Measurements from ENCODE around the gene MUCL3. TPM values are rescaled to one million over a fixed set of nuclear protein-coding genes. Genes with fewer than 3 reads are reported as not detected.
"Not testable (repeated sequence)": the region's sequence is repeated elsewhere in the genome, so short reads cannot be mapped to it uniquely, and the experiment has no call there.

MUCL3 gene
- total RNA-seq, 1 donor: not detected

DNA sequence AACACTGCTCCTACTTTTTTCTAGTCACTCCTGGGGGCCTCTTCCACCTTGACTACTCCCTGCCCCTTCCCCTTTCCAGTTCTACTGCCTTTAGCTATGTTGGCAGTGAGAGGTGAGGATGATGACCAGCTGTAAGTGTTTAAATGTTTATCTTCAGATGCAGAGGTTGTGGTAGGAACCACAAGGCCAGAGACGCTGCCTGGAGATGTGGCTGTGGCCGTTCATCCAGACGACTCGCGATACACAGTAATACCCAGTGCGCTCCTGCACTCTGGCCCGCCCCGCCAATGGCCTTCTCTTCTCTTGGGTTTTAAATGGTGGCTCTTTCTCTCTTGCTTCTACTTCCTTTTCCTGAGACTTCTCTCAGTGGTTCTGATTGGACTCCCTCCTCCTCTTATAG lies 22.1 kb upstream of the MUCL3 start:
- no peak for DNase-seq (ENCODE audit: low read depth)
- TF ChIP-seq, protein P1, sequence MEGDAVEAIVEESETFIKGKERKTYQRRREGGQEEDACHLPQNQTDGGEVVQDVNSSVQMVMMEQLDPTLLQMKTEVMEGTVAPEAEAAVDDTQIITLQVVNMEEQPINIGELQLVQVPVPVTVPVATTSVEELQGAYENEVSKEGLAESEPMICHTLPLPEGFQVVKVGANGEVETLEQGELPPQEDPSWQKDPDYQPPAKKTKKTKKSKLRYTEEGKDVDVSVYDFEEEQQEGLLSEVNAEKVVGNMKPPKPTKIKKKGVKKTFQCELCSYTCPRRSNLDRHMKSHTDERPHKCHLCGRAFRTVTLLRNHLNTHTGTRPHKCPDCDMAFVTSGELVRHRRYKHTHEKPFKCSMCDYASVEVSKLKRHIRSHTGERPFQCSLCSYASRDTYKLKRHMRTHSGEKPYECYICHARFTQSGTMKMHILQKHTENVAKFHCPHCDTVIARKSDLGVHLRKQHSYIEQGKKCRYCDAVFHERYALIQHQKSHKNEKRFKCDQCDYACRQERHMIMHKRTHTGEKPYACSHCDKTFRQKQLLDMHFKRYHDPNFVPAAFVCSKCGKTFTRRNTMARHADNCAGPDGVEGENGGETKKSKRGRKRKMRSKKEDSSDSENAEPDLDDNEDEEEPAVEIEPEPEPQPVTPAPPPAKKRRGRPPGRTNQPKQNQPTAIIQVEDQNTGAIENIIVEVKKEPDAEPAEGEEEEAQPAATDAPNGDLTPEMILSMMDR (IDR thresholded peaks at IDR 0.05; ENCODE audit: insufficient read depth, low read depth, low read length): no peak

DNA sequence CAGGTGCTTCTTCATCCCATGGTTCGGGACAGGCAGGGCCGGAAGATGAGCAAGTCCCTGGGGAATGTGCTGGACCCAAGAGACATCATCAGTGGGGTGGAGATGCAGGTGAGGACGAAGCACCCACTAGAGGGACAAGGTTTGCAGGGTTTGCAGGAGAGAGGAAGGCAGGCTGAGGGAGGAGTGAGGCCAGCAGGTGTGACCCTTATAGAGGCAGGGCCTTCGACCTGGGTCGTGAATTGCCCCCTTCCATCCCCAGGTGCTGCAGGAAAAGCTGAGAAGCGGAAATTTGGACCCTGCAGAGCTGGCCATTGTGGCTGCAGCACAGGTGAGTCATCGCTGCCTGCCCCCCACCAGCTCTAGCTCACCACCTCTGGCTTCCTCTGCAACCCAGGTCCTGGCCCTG lies 18.3 kb upstream of the MUCL3 start:
- H3K4me3 ChIP-seq (ENCODE audit: low read depth, low read length): no peak overlapping the region
- DNase-seq (ENCODE audit: low read depth): no peak
- TF ChIP-seq, protein P1 (IDR thresholded peaks at IDR 0.05; ENCODE audit: insufficient read depth, low read depth, low read length): no peak

More for the DNA sequence above, 22.1 kb upstream of the MUCL3 start:
- H3K4me3 ChIP-seq (ENCODE audit: low read depth, low read length): no peak overlapping the region

DNA sequence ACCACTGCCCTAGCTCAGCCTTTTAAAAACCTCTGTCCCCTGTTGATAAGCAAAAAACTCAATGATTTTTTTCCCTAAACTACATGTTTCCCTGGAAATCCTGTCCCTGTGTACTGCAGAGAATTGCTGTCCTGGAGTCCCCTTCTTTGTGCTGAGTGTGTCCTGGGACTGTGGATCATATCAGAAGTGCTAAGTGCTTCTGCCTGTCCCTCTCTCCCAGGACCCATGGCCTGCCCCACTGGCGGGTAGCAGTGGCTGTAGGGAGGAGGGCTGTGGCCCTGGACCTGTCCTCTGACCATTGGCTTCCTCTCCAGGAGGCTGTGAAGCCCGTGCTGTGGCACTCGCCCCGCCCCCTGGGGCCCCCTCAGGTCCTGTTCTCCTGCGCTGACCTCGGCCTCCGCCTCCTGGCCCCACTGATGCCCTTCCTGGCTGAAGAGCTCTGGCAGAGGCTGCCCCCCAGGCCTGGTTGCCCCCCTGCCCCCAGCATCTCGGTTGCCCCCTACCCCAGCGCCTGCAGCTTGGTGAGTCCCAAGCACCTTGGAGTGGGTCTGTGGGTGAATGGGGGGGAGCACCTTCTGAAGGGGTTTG lies 16.6 kb upstream of the MUCL3 start:
- not testable (repeated sequence) for DNase-seq (ENCODE audit: low read depth); H3K4me3 ChIP-seq (ENCODE audit: low read depth, low read length)

DNA sequence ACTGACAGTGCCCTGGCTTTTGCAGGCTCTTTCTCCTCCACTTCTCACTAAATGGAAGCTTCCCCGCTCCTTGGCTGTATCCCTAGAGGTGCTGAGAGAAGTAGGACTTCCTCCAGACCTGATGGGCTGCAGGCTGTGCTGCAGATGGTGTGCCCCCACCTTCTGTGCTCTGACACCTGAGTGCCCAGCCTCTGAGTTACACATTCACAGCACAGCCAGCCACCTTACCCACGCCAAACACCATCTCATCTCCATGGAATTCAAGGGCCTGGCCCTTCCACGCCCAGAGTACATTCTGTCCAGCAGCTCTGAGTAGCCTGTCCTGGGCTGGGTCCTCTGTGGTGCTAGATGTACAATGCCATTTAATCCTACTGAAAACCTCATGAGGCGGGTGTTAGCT lies 14.1 kb upstream of the MUCL3 start:
- DNase-seq (ENCODE audit: low read depth): no peak
- H3K4me3 ChIP-seq (ENCODE audit: low read depth, low read length): no peak overlapping the region
- TF ChIP-seq, protein P1 (IDR thresholded peaks at IDR 0.05; ENCODE audit: insufficient read depth, low read depth, low read length): no peak

DNA sequence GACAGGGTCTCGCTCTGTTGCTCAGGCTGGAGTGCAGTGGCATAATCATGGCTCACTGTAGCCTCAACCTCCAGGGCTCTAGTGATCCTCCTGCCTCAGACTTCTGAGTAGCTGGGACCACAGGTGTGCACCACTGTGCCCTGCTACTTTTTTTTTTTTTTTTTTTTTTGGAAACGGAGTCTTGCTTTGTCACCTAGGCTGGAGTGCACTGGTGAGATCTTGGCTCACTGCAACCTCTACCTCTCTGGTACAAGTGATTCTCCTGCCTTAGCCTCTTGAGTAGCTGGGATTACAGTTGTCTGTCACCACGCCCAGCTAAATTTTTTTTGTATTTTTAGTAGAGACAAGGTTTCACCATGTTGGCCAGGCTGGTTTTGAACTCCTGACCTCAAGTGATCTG lies 13.7 kb upstream of the MUCL3 start:
- H3K4me3 ChIP-seq (ENCODE audit: low read depth, low read length); DNase-seq (ENCODE audit: low read depth): not testable (repeated sequence)

DNA sequence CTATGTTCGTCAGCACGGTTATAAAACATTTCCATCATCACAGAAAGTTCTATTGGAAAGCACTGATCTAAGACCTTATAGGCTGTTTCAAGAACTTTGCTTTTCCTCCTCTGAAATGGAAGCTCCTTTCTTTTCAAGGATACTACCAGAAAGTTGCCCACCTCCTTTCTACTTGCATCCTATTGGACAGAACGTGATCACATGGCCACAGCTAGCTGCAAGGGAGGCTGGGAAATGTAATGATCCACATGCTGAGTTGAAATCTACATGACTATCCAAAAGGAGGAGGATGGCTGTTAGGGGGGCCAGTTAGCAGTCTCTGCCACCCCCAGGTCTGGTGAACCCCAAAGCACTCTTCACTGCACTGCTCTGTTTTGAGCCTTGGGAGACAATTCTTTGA lies 12.1 kb upstream of the MUCL3 start:
- H3K4me3 ChIP-seq (ENCODE audit: low read depth, low read length): no peak overlapping the region
- TF ChIP-seq, protein P1 (IDR thresholded peaks at IDR 0.05; ENCODE audit: insufficient read depth, low read depth, low read length): no peak
- no peak for DNase-seq (ENCODE audit: low read depth)

DNA sequence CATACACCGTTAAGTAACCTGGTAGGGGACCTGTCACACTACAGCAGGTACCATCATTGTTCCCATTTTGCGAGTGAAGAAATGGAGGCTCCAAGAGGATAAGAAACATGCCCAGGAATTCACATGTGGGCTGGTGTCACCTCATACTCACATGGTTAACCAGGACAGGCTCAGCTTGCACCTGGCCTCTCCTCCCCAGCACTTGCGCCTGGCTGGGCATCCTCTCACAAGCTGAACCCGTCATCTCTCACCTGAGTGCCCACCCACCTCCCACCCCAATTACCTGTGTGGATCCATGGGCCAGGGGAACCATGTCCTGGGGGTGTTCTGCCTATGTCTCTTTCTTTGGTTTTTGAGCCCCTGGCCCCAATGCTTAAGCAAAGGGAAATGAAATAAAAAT lies 10.3 kb upstream of the MUCL3 start:
- TF ChIP-seq, protein P1 (IDR thresholded peaks at IDR 0.05; ENCODE audit: insufficient read depth, low read depth, low read length): no peak
- no peak overlapping the region for H3K4me3 ChIP-seq (ENCODE audit: low read depth, low read length)
- DNase-seq (ENCODE audit: low read depth): no peak

DNA sequence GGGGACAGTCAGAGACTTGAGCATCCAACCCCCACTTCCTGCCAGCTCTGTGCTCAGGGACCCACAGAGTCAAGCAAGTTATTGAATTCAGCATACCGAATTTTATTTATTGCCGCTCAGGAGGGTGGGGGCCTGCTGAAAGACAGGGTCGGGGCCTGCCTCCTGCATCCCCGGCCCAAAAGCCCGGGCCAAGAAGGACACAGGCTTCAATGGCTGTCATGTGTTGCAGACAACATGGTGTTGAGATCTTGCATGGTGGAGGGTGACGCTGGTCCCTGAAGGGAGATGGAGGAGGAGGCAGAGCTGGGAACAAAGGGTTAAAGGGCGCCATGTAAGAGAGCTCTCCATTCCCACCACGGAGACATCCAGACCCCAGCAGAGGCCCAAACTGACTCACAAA lies 9.5 kb upstream of the MUCL3 start:
- no peak overlapping the region for H3K4me3 ChIP-seq (ENCODE audit: low read depth, low read length)
- no peak for DNase-seq (ENCODE audit: low read depth)
- TF ChIP-seq, protein P1 (IDR thresholded peaks at IDR 0.05; ENCODE audit: insufficient read depth, low read depth, low read length): no peak

Data from fibroblast of villous mesenchyme (primary cell).